ENCODE data around the gene TMEM238. TPM values are rescaled to one million over a fixed set of nuclear protein-coding genes. Genes with fewer than 3 reads are reported as not detected.
A peak's percentile ranks its signal among the peaks of the same experiment; 100 is the strongest.
"Not testable (repeated sequence)": the region's sequence is repeated elsewhere in the genome, so short reads cannot be mapped to it uniquely, and the experiment has no call there.

The TMEM238 gene
- total and polyA plus RNA-seq, 2 donors from 2014 or later = 8.1 to 24.3 TPM

GRCh38 chr19:55419103-55419502, 35.0 kb upstream of the TMEM238 start:
- FAIRE-seq (no peak), DNase-seq (no peak)
- intact Hi-C loops (cut with DNase I) = no loop called here
- H3K9me3 ChIP-seq (ENCODE audit: control insufficient read depth in 2 of 3, insufficient read depth in 1 of 3, low read length in 3 of 3) = no peaks in the 10 kb centered on the region
- no peaks in the 10 kb centered on the region for H3K4me1 ChIP-seq (ENCODE audit: control insufficient read depth in 2 of 3, insufficient read depth in 2 of 3, low read depth in 1 of 3, low read length in 3 of 3)
- no peak overlapping the region for H3K27ac ChIP-seq (ENCODE audit: low read depth in 2 of 2, low read length in 2 of 2)
- H3K9ac ChIP-seq (ENCODE audit: low read length in 3 of 3) = no peak overlapping the region
- H3K36me3 ChIP-seq (ENCODE audit: control insufficient read depth in 2 of 3, insufficient read depth in 3 of 3, low read length in 3 of 3) = no peaks in the 10 kb centered on the region
- TF ChIP-seq CTCF (IDR thresholded peaks at IDR 0.05; ENCODE audit: borderline replicate concordance, extremely low read depth, insufficient read depth) = no peak
- H3K4me3 ChIP-seq (ENCODE audit: low read length in 3 of 3) = no peak overlapping the region
- H3K27me3 ChIP-seq (ENCODE audit: control insufficient read depth, insufficient read depth, low read length) = no peaks in the 10 kb centered on the region

GRCh38 chr19:55418185-55418584, 34.1 kb upstream of the TMEM238 start:
- intact Hi-C loops (cut with DNase I) = no loop called here
- Histone ChIP-seq H3K4me3 (ENCODE audit: low read length in 3 of 3) (no peak overlapping the region), H3K9ac (ENCODE audit: low read length in 3 of 3) (no peak overlapping the region), H3K4me1 (ENCODE audit: control insufficient read depth in 2 of 3, insufficient read depth in 2 of 3, low read depth in 1 of 3, low read length in 3 of 3) (no peaks in the 10 kb centered on the region), H3K36me3 (ENCODE audit: control insufficient read depth in 2 of 3, insufficient read depth in 3 of 3, low read length in 3 of 3) (no peaks in the 10 kb centered on the region), H3K27ac (ENCODE audit: low read depth in 2 of 2, low read length in 2 of 2) (no peak overlapping the region), H3K9me3 (ENCODE audit: control insufficient read depth in 2 of 3, insufficient read depth in 1 of 3, low read length in 3 of 3) (no peaks in the 10 kb centered on the region), H3K27me3 (ENCODE audit: control insufficient read depth, insufficient read depth, low read length) (no peaks in the 10 kb centered on the region)
- FAIRE-seq (no peak), DNase-seq (peak in 4 of 5 donors; percentile 74 to 92 (median 82))
- TF ChIP-seq CTCF (IDR thresholded peaks at IDR 0.05; ENCODE audit: borderline replicate concordance, extremely low read depth, insufficient read depth) = peak; percentile 70

- TF ChIP-seq CTCF (IDR thresholded peaks at IDR 0.05; ENCODE audit: borderline replicate concordance, extremely low read depth, insufficient read depth) = no peak
- H3K9me3 ChIP-seq (ENCODE audit: control insufficient read depth in 2 of 3, insufficient read depth in 1 of 3, low read length in 3 of 3) = no peaks in the 10 kb centered on the region
- intact Hi-C loops (cut with DNase I) = no loop called here
- no peak overlapping the region for H3K9ac ChIP-seq (ENCODE audit: low read length in 3 of 3)
- H3K36me3 ChIP-seq (ENCODE audit: control insufficient read depth in 2 of 3, insufficient read depth in 3 of 3, low read length in 3 of 3) = peaks cover 0 to 2% (median 0%) of the 10 kb centered on the region in 3 donors
- no peak overlapping the region for H3K4me3 ChIP-seq (ENCODE audit: low read length in 3 of 3)
- no peak for DNase-seq
- H3K27ac ChIP-seq (ENCODE audit: low read depth in 2 of 2, low read length in 2 of 2) = no peak overlapping the region
- no peak for FAIRE-seq
- H3K4me1 ChIP-seq (ENCODE audit: control insufficient read depth in 2 of 3, insufficient read depth in 2 of 3, low read depth in 1 of 3, low read length in 3 of 3) = peaks cover 0 to 9% (median 6%) of the 10 kb centered on the region in 3 donors
- no peaks in the 10 kb centered on the region for H3K27me3 ChIP-seq (ENCODE audit: control insufficient read depth, insufficient read depth, low read length)
Measured at GRCh38 chr19:55410168-55410567, 26.1 kb upstream of the TMEM238 start.

- H3K36me3 ChIP-seq (ENCODE audit: control insufficient read depth in 2 of 3, insufficient read depth in 3 of 3, low read length in 3 of 3); H3K9ac ChIP-seq (ENCODE audit: low read length in 3 of 3); H3K4me3 ChIP-seq (ENCODE audit: low read length in 3 of 3); intact Hi-C loops (cut with DNase I); H3K9me3 ChIP-seq (ENCODE audit: control insufficient read depth in 2 of 3, insufficient read depth in 1 of 3, low read length in 3 of 3); FAIRE-seq; H3K4me1 ChIP-seq (ENCODE audit: control insufficient read depth in 2 of 3, insufficient read depth in 2 of 3, low read depth in 1 of 3, low read length in 3 of 3); DNase-seq; H3K27ac ChIP-seq (ENCODE audit: low read depth in 2 of 2, low read length in 2 of 2); H3K27me3 ChIP-seq (ENCODE audit: control insufficient read depth, insufficient read depth, low read length): not testable (repeated sequence)
Measured at GRCh38 chr19:55409179-55409578, 25.1 kb upstream of the TMEM238 start.

Measured in kidney (tissue), 14 donors.